A549 (cell line): ENCODE results near the gene PLXNB2. TPM values are rescaled to one million over a fixed set of nuclear protein-coding genes. Genes with fewer than 3 reads are reported as not detected.

ENCODE experiments used
- ATAC-seq, 2 experiments: fragments of 200-7000 bp in 1 of 2; fragments of >200 bp in 1 of 2; cut with Nextera tagmentation in 1 of 2; cut with Tn5 transposase in 1 of 2; 3 replicates each; pipeline versions ENCODE4 v1.8.0 to v1.9.1; 2018 to 2020; ENCODE audit warnings: mild to moderate bottlenecking in 1 of 2, moderate library complexity in 1 of 2
- CTCF ChIA-PET: fragments of 300-600 bp; sonication (Branson Sonifier 250); formaldehyde crosslinking; extraction: SDS; loops from one replicate; lab custom pipeline; 2021; ENCODE audit warnings: antibody characterized with exemption, inconsistent platforms; lab: Yijun Ruan, JAX
- POLR2A ChIA-PET: fragments of 350-600 bp; formaldehyde crosslinking; extraction: SDS; loops from one replicate; lab custom pipeline; 2021; ENCODE audit warnings: antibody characterized with exemption, inconsistent platforms; lab: Yijun Ruan, JAX
- DNase-seq, 2 experiments: peaks; one replicate each; pipeline versions ENCODE4 v3.0.0 to v3.0.0-alpha.2; 2011 to 2016; ENCODE audit warnings: low read depth in 1 of 2, low spot score in 1 of 2
- FAIRE-seq: peaks from 2 replicates; lab custom pipeline; 2011; peaks lifted over from hg19 to GRCh38; lab: Jason Lieb, UNC
- H3K27ac ChIP-seq, 2 experiments: fragments of >200 bp; sonication (Bioruptor Twin); formaldehyde crosslinking; 3 replicates each; pipeline ENCODE4 v1.5.1; 2016 to 2017
- H3K4me1 ChIP-seq: fragments of >200 bp; sonication (Bioruptor Twin); formaldehyde crosslinking; 3 replicates; pipeline ENCODE4 v1.6.1; 2016
- H3K4me2 ChIP-seq: fragments of >200 bp; sonication (Bioruptor Twin); formaldehyde crosslinking; 3 replicates; pipeline ENCODE4 v1.6.1; 2016
- H3K4me3 ChIP-seq: fragments of >200 bp; sonication (Bioruptor Twin); formaldehyde crosslinking; 3 replicates; pipeline ENCODE4 v1.5.1; 2016
- H3K9me3 ChIP-seq: fragments of >200 bp; sonication (Bioruptor Twin); formaldehyde crosslinking; 3 replicates; pipeline ENCODE4 v1.6.1; 2016
- CBX2 ChIP-seq: fragments of 200-600 bp; sonication (generic); IDR thresholded peaks from 2 replicates; pipeline ENCODE4 v1.6.1; 2016; ENCODE audit warnings: low read depth, mild to moderate bottlenecking, borderline replicate concordance
- CBX8 ChIP-seq: fragments of 200-600 bp; sonication (generic); IDR thresholded peaks from 2 replicates; pipeline ENCODE4 v1.6.1; 2016
- CEBPB ChIP-seq, 2 experiments: fragments of >200 bp in 1 of 2; sonication (Bioruptor Twin) in 1 of 2; formaldehyde crosslinking in 1 of 2; IDR thresholded peaks; 2 replicates each; pipeline ENCODE4 v1.6.1; 2012 to 2016
- EHF ChIP-seq: fragments of 250-450 bp; sonication (Bioruptor Pico); IDR thresholded peaks from 2 replicates; pipeline ENCODE4 v1.5.0; 2020; ENCODE audit warnings: mild to moderate bottlenecking
- EHMT2 ChIP-seq: fragments of 200-600 bp; sonication (generic); IDR thresholded peaks from 2 replicates; pipeline ENCODE4 v1.6.1; 2016; ENCODE audit warnings: antibody characterized with exemption, low read depth, mild to moderate bottlenecking, moderate library complexity
- ESRRA ChIP-seq: fragments of 150-350 bp; IDR thresholded peaks from 2 replicates; pipeline ENCODE4 v1.6.1; 2014; ENCODE audit warnings: mild to moderate bottlenecking, low read length, borderline replicate concordance
- FOSB ChIP-seq: fragments of 250-450 bp; sonication (Bioruptor Pico); IDR thresholded peaks from 2 replicates; pipeline ENCODE4 v1.5.0; 2020; ENCODE audit warnings: mild to moderate bottlenecking, moderate library complexity
- JUN ChIP-seq, 2 experiments: fragments of >200 bp; sonication (Bioruptor Twin); formaldehyde crosslinking; IDR thresholded peaks; 2 replicates in 1 of 2; 3 replicates in 1 of 2; pipeline ENCODE4 v1.6.1; 2016 to 2017
- MAFK ChIP-seq: fragments of 450-650 bp; IDR thresholded peaks from 2 replicates; pipeline ENCODE4 v1.6.1; 2014; ENCODE audit not compliant: partially characterized antibody
- MAZ ChIP-seq: fragments of 150-350 bp; IDR thresholded peaks from 2 replicates; pipeline ENCODE4 v1.6.1; 2014; ENCODE audit warnings: antibody characterized with exemption, low read depth, low read length, borderline replicate concordance
- MYC ChIP-seq: IDR thresholded peaks from 2 replicates; pipeline ENCODE4 v1.6.1; 2012; ENCODE audit warnings: mild to moderate bottlenecking, inconsistent platforms, low read length, improper control_type of control experiment, borderline replicate concordance
- RAD21 ChIP-seq, 2 experiments: fragments of >200 bp in 1 of 2; sonication (Bioruptor Twin) in 1 of 2; formaldehyde crosslinking in 1 of 2; IDR thresholded peaks in 1 of 2; conservative IDR thresholded peaks in 1 of 2; 2 replicates in 1 of 2; 3 replicates in 1 of 2; pipeline ENCODE4 v1.6.1; 2012 to 2018; ENCODE audit warnings: inconsistent platforms in 1 of 2
- RCOR1 ChIP-seq: fragments of 150-350 bp; IDR thresholded peaks from 2 replicates; pipeline ENCODE4 v1.6.1; 2014; ENCODE audit warnings: antibody characterized with exemption, low read length, low read depth
- RNF2 ChIP-seq: fragments of 200-600 bp; sonication (generic); IDR thresholded peaks from 2 replicates; pipeline ENCODE4 v1.6.1; 2016; ENCODE audit warnings: low read depth, mild to moderate bottlenecking, antibody characterized with exemption, moderate library complexity, borderline replicate concordance
- TFCP2L1 ChIP-seq: fragments of 250-450 bp; sonication (Bioruptor Pico); IDR thresholded peaks from 2 replicates; pipeline ENCODE4 v1.5.0; 2021; ENCODE audit warnings: mild to moderate bottlenecking
- TP53 ChIP-seq: fragments of 250-450 bp; sonication (Bioruptor Pico); IDR thresholded peaks from 2 replicates; pipeline ENCODE4 v1.5.0; 2021; ENCODE audit warnings: mild to moderate bottlenecking, moderate library complexity
- ZFP36 ChIP-seq: fragments of 450-650 bp; IDR thresholded peaks from 2 replicates; pipeline ENCODE4 v1.6.1; 2014; ENCODE audit warnings: borderline replicate concordance; ENCODE audit not compliant: partially characterized antibody
- ZNF302 ChIP-seq: fragments of 250-450 bp; sonication (Bioruptor Pico); IDR thresholded peaks from 2 replicates; pipeline ENCODE4 v1.9.0; 2021; ENCODE audit warnings: inconsistent platforms, mild to moderate bottlenecking, moderate library complexity
- WGBS: methylation state at CpG from one replicate; pipeline ENCODE4 v1.1.6; 2017; ENCODE audit errors: missing lambda C conversion rate; 5-methylcytosine and 5-hydroxymethylcytosine counted together
- polyA plus RNA-seq, 4 experiments: library from polyadenylated mRNA; depleted of rRNA in 3 of 4; stranded (reverse); fragments of >200 nt; fragmentation: RNase III in 1 of 4; extraction: RNeasy Plus Mini Kit Qiagen cat#74134 plus additional on column Dnase treatment in 1 of 4; gene quantifications; 2 replicates in 3 of 4; 3 replicates in 1 of 4; pipeline ENCODE4 v1.2.3, GENCODE V29; 2011 to 2017
- TF ChIP-seq, protein P1 (sequence below): fragments of 250-450 bp; sonication (Bioruptor Pico); IDR thresholded peaks from 2 replicates; pipeline ENCODE4 v1.5.0; 2020; ENCODE audit warnings: low read depth, mild to moderate bottlenecking, moderate library complexity
- TF ChIP-seq, protein P2 (sequence below): fragments of >200 bp; sonication (Bioruptor Twin); formaldehyde crosslinking; IDR thresholded peaks from 3 replicates; pipeline ENCODE4 v1.5.1; 2016
- TF ChIP-seq, protein P3 (sequence below): fragments of 200-600 bp; sonication (generic); IDR thresholded peaks from 2 replicates; pipeline ENCODE4 v1.6.1; 2016; ENCODE audit warnings: antibody characterized with exemption, mild to moderate bottlenecking, moderate library complexity
- TF ChIP-seq, protein P4 (sequence below): IDR thresholded peaks from 2 replicates; pipeline ENCODE4 v1.6.1; 2012
- TF ChIP-seq, protein P5 (sequence below): fragments of 450-650 bp; IDR thresholded peaks from 2 replicates; pipeline ENCODE4 v1.6.1; 2014; ENCODE audit warnings: antibody characterized with exemption
- TF ChIP-seq, protein P6 (sequence below): fragments of 250-450 bp; sonication (Bioruptor Pico); IDR thresholded peaks from 2 replicates; pipeline ENCODE4 v1.5.0; 2021; ENCODE audit warnings: mild to moderate bottlenecking, moderate library complexity, borderline replicate concordance

Gene PLXNB2
- polyA plus RNA-seq, 2 of the 4 experiments (the other 2 are of a cell fraction) = 24.6 to 64.4 TPM

DNA sequence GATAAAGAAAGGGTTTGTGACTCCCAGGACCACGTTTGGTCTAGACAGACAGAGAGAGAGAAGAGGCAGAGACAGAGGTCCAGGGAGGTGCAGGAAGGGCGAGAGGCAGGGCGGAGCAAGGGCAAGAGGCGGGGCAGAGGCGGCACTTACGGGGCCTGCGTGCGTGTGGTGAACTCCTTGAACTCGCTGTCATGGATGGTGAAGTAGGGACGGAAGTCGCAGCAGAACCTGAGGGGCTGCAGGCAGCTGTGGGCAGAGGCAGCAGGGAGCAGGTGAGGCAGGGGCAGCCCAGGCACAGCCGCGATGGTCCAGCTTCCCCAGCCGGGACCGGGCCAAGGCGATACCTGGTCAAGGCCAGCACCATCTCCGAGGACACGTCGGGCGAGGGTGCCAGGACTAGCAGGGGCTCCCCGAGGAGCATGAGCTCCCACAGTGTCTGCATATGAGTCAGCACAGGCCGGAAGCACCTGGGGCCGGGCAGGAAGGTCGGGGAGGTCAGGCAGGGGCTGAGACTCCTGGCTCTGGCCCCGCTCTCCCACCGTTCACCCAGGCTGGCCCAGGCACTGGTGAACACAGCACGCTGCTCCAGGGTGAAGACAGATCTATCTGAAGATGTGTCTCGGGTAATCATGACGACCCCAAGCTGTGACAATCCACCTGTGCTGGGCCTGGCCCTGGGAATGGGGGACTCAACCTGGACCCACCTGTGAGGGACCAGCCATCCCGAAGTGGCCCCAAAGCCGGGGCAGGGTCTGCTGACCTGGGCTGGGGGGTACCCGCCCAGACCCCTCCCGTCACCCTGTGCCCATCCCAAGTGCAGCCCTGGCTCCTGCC, 7.2 kb upstream of the PLXNB2 start:
- no peaks in the 10 kb centered on the region for H3K9me3 ChIP-seq
- H3K4me3 ChIP-seq = no peak overlapping the region
- FAIRE-seq (no peak), DNase-seq (no peak), ATAC-seq (peak in 1 of 2 experiments; percentile 72; a peak in 3 of 6 replicates)
- no peak overlapping the region for H3K27ac ChIP-seq
- CTCF ChIA-PET = interaction anchor here (1.3 to 3.2 kb wide), 5 partner anchors 9 to 26 kb away, joined by 3 to 19 read pairs (median 4); partner anchors contain the start of gene DENND6B
- 0 out of 3 replicates have a peak, but pooled peaks cover 3% of the 10 kb centered on the region for H3K4me1 ChIP-seq
- TF ChIP-seq TFCP2L1 (no peak), CBX2 (no peak), RNF2 (no peak), EHF (no peak), JUN (IDR thresholded peaks at IDR 0.05) (no peak), ESRRA (no peak), MAFK (no peak), MAZ (no peak), CBX8 (no peak), ZFP36 (no peak)
- TF ChIP-seq, protein P1, sequence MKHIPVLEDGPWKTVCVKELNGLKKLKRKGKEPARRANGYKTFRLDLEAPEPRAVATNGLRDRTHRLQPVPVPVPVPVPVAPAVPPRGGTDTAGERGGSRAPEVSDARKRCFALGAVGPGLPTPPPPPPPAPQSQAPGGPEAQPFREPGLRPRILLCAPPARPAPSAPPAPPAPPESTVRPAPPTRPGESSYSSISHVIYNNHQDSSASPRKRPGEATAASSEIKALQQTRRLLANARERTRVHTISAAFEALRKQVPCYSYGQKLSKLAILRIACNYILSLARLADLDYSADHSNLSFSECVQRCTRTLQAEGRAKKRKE (CRISPR knock-in tag) = no peak
- TF ChIP-seq, protein P2, sequence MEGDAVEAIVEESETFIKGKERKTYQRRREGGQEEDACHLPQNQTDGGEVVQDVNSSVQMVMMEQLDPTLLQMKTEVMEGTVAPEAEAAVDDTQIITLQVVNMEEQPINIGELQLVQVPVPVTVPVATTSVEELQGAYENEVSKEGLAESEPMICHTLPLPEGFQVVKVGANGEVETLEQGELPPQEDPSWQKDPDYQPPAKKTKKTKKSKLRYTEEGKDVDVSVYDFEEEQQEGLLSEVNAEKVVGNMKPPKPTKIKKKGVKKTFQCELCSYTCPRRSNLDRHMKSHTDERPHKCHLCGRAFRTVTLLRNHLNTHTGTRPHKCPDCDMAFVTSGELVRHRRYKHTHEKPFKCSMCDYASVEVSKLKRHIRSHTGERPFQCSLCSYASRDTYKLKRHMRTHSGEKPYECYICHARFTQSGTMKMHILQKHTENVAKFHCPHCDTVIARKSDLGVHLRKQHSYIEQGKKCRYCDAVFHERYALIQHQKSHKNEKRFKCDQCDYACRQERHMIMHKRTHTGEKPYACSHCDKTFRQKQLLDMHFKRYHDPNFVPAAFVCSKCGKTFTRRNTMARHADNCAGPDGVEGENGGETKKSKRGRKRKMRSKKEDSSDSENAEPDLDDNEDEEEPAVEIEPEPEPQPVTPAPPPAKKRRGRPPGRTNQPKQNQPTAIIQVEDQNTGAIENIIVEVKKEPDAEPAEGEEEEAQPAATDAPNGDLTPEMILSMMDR = no peak
- TF ChIP-seq, protein P3, sequence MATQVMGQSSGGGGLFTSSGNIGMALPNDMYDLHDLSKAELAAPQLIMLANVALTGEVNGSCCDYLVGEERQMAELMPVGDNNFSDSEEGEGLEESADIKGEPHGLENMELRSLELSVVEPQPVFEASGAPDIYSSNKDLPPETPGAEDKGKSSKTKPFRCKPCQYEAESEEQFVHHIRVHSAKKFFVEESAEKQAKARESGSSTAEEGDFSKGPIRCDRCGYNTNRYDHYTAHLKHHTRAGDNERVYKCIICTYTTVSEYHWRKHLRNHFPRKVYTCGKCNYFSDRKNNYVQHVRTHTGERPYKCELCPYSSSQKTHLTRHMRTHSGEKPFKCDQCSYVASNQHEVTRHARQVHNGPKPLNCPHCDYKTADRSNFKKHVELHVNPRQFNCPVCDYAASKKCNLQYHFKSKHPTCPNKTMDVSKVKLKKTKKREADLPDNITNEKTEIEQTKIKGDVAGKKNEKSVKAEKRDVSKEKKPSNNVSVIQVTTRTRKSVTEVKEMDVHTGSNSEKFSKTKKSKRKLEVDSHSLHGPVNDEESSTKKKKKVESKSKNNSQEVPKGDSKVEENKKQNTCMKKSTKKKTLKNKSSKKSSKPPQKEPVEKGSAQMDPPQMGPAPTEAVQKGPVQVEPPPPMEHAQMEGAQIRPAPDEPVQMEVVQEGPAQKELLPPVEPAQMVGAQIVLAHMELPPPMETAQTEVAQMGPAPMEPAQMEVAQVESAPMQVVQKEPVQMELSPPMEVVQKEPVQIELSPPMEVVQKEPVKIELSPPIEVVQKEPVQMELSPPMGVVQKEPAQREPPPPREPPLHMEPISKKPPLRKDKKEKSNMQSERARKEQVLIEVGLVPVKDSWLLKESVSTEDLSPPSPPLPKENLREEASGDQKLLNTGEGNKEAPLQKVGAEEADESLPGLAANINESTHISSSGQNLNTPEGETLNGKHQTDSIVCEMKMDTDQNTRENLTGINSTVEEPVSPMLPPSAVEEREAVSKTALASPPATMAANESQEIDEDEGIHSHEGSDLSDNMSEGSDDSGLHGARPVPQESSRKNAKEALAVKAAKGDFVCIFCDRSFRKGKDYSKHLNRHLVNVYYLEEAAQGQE = no peak
- TF ChIP-seq, protein P4, sequence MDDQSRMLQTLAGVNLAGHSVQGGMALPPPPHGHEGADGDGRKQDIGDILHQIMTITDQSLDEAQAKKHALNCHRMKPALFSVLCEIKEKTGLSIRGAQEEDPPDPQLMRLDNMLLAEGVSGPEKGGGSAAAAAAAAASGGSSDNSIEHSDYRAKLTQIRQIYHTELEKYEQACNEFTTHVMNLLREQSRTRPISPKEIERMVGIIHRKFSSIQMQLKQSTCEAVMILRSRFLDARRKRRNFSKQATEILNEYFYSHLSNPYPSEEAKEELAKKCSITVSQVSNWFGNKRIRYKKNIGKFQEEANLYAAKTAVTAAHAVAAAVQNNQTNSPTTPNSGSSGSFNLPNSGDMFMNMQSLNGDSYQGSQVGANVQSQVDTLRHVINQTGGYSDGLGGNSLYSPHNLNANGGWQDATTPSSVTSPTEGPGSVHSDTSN = no peak
- 68% methylated on average over 18 of the region's 33 CpGs for WGBS
- no peak overlapping the region for H3K4me2 ChIP-seq
- POLR2A ChIA-PET = no interaction called here

DNA sequence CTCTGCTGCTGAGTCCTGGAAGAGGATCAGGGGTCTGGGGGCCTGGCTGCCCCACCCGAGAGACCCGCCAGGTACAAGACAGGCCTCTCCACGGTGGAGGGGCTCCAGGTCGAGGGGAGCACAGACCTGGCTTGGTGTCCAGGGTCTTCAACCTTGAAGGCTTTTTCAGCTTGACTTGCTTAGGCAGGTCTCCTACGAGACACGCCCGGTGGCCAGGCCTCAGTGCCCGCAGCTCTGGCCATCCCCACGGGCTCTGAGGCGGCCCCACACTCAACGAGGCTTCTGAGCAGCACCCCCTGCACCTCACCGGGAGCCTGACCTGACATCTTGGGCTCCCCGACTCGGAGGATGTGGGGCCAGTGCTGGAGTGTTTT, 6.6 kb upstream of the PLXNB2 start:
- WGBS = 50% methylated on average over 5 of the region's 14 CpGs
- Histone ChIP-seq H3K9me3 (no peaks in the 10 kb centered on the region), H3K4me2 (no peak overlapping the region), H3K4me3 (no peak overlapping the region), H3K27ac (no peak overlapping the region), H3K4me1 (0 out of 3 replicates have a peak, but pooled peaks cover 3% of the 10 kb centered on the region)
- DNase-seq (no peak), FAIRE-seq (no peak), ATAC-seq (peak in 1 of 2 experiments; percentile 4; a peak in 1 of 6 replicates)
- TF ChIP-seq JUN (IDR thresholded peaks at IDR 0.05) = no peak
- TF ChIP-seq, protein P4 = no peak
- TF ChIP-seq EHMT2 = no peak
- TF ChIP-seq RAD21 (conservative IDR thresholded peaks at IDR 0.05 in 1 of 2, IDR thresholded peaks at IDR 0.05 in 1 of 2) = no peak
- TF ChIP-seq, protein P5, sequence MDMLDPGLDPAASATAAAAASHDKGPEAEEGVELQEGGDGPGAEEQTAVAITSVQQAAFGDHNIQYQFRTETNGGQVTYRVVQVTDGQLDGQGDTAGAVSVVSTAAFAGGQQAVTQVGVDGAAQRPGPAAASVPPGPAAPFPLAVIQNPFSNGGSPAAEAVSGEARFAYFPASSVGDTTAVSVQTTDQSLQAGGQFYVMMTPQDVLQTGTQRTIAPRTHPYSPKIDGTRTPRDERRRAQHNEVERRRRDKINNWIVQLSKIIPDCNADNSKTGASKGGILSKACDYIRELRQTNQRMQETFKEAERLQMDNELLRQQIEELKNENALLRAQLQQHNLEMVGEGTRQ = no peak
- no peak for TF ChIP-seq TP53
- no peak for TF ChIP-seq FOSB (CRISPR knock-in tag)
- TF ChIP-seq ZNF302 (CRISPR knock-in tag) = no peak
- no peak for TF ChIP-seq RCOR1
- TF ChIP-seq, protein P6, sequence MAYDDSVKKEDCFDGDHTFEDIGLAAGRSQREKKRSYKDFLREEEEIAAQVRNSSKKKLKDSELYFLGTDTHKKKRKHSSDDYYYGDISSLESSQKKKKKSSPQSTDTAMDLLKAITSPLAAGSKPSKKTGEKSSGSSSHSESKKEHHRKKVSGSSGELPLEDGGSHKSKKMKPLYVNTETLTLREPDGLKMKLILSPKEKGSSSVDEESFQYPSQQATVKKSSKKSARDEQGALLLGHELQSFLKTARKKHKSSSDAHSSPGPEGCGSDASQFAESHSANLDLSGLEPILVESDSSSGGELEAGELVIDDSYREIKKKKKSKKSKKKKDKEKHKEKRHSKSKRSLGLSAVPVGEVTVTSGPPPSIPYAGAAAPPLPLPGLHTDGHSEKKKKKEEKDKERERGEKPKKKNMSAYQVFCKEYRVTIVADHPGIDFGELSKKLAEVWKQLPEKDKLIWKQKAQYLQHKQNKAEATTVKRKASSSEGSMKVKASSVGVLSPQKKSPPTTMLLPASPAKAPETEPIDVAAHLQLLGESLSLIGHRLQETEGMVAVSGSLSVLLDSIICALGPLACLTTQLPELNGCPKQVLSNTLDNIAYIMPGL (CRISPR knock-in tag) = no peak
- no peak for TF ChIP-seq MYC
- TF ChIP-seq CEBPB (IDR thresholded peaks at IDR 0.05) = no peak
- POLR2A ChIA-PET = no interaction called here
- CTCF ChIA-PET = interaction anchor here (0.7 to 1.7 kb wide), 4 partner anchors 9 to 52 kb away, joined by 3 to 10 read pairs (median 3); partner anchors contain the start of gene DENND6B
